HL-60 (cell line): ENCODE measurements around the gene TGFBI.

Experiments
- CTCF ChIP-seq: IDR thresholded peaks from one replicate; pipeline ENCODE4 v1.5.1; 2011; ENCODE audit warnings: low read length, control low read depth, inconsistent platforms; ENCODE audit not compliant: insufficient read depth
- GABPA ChIP-seq: IDR thresholded peaks from 2 replicates; pipeline ENCODE4 v1.6.1; 2012; ENCODE audit warnings: low read depth
- POLR2AphosphoS5 ChIP-seq: IDR thresholded peaks from 2 replicates; pipeline ENCODE4 v1.6.1; 2012; ENCODE audit warnings: low read depth
- REST ChIP-seq: IDR thresholded peaks from 2 replicates; pipeline ENCODE4 v1.6.1; 2012; ENCODE audit warnings: low read depth; ENCODE audit not compliant: insufficient replicate concordance

- TF ChIP-seq POLR2AphosphoS5 (no peak), CTCF (no peak), REST (no peak), GABPA (no peak)
Observed at GRCh38 chr5:136086783-136087566, 58.2 kb downstream of the TGFBI start.
